ENCODE data around the gene SWSAP1.
"Not testable (repeated sequence)": the region's sequence is repeated elsewhere in the genome, so short reads cannot be mapped to it uniquely, and the experiment has no call there.

The SWSAP1 gene

GRCh38 chr19:11347546-11348039 is 26.9 kb upstream of the SWSAP1 start:
- Histone ChIP-seq H4K12ac (ENCODE audit: low read depth, low read length) (no peak overlapping the region), H3K4ac (ENCODE audit: low read depth, low read length) (no peak overlapping the region), H3K4me1 (ENCODE audit: control insufficient read depth in 1 of 2, insufficient read depth in 2 of 2, low read length in 2 of 2) (peaks cover 6 to 7% of the 10 kb centered on the region in 2 experiments), H2AK5ac (ENCODE audit: low read length) (no peak overlapping the region), H4K91ac (ENCODE audit: low read depth, low read length) (no peak overlapping the region), H4K8ac (ENCODE audit: low read depth, low read length) (no peak overlapping the region), H2BK5ac (ENCODE audit: low read depth, low read length, poor library complexity) (no peak overlapping the region), H3K18ac (ENCODE audit: low read length) (no peak overlapping the region), H3K36me3 (ENCODE audit: control insufficient read depth in 1 of 2, insufficient read depth in 2 of 2, low read length in 2 of 2) (no peaks in the 10 kb centered on the region), H3K23ac (ENCODE audit: low read length) (no peak overlapping the region), H3K27me3 (ENCODE audit: insufficient read depth, low read length) (no peaks in the 10 kb centered on the region), H2AFZ (ENCODE audit: insufficient read depth, low read length, poor library complexity) (no peak overlapping the region), H3K9me3 (ENCODE audit: insufficient read depth, low read depth, low read length) (peaks cover 11% of the 10 kb centered on the region), H3K9ac (ENCODE audit: low read length) (no peak overlapping the region), H3K79me1 (ENCODE audit: low read length) (peaks cover 3% of the 10 kb centered on the region), H2BK120ac (ENCODE audit: insufficient read depth, low read length, poor library complexity) (no peak overlapping the region), H2BK12ac (ENCODE audit: low read length) (no peak overlapping the region), H3K4me2 (ENCODE audit: low read length) (no peak overlapping the region), H3K14ac (ENCODE audit: low read length) (no peak overlapping the region), H3K27ac (ENCODE audit: low read depth, low read length) (no peak overlapping the region), H3K79me2 (ENCODE audit: control insufficient read depth, insufficient read depth, low read length, poor library complexity) (no peaks in the 10 kb centered on the region), H3K4me3 (ENCODE audit: low read depth, low read length) (no peak overlapping the region)
- WGBS (ENCODE audit: extremely low coverage, insufficient coverage, insufficient read length), result no CpG with 5 or more reads among the region's 7 CpGs
- DNase-seq, result no peak

DNA sequence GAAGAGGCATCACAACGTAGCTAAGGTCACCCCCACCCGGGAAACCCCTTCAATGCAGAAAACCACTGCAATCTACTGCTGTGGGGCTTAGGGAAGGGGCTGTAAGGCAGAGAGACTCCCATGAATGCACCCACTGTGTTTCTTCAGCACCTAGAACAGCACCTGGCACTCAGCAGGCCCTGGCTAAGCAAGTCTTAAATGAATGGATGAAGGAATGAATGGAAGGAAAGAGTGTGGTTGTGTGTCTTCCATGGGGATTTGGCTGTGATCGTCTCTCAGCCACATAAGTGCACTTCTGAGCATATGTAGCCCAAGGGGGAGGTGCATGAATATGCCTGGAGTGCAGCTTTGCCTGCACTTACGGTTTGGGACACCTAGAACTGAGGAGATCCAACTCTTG is 25.3 kb upstream of the SWSAP1 start:
- no peak overlapping the region for H3K9ac ChIP-seq (ENCODE audit: low read length)
- no peak for DNase-seq
- no peak overlapping the region for H2AK5ac ChIP-seq (ENCODE audit: low read length)
- no peak overlapping the region for H3K14ac ChIP-seq (ENCODE audit: low read length)
- no peak overlapping the region for H2AFZ ChIP-seq (ENCODE audit: insufficient read depth, low read length, poor library complexity)
- H3K27me3 ChIP-seq (ENCODE audit: insufficient read depth, low read length), result no peaks in the 10 kb centered on the region
- no peak overlapping the region for H2BK12ac ChIP-seq (ENCODE audit: low read length)
- no peak overlapping the region for H4K91ac ChIP-seq (ENCODE audit: low read depth, low read length)
- peaks cover 6 to 7% of the 10 kb centered on the region in 2 experiments for H3K4me1 ChIP-seq (ENCODE audit: control insufficient read depth in 1 of 2, insufficient read depth in 2 of 2, low read length in 2 of 2)
- H3K23ac ChIP-seq (ENCODE audit: low read length), result no peak overlapping the region
- H2BK5ac ChIP-seq (ENCODE audit: low read depth, low read length, poor library complexity), result no peak overlapping the region
- no peak overlapping the region for H4K8ac ChIP-seq (ENCODE audit: low read depth, low read length)
- H3K4ac ChIP-seq (ENCODE audit: low read depth, low read length), result no peak overlapping the region
- H3K4me3 ChIP-seq (ENCODE audit: low read depth, low read length), result no peak overlapping the region
- H3K27ac ChIP-seq (ENCODE audit: low read depth, low read length), result no peak overlapping the region
- H4K12ac ChIP-seq (ENCODE audit: low read depth, low read length), result no peak overlapping the region
- no peaks in the 10 kb centered on the region for H3K36me3 ChIP-seq (ENCODE audit: control insufficient read depth in 1 of 2, insufficient read depth in 2 of 2, low read length in 2 of 2)
- no peaks in the 10 kb centered on the region for H3K79me2 ChIP-seq (ENCODE audit: control insufficient read depth, insufficient read depth, low read length, poor library complexity)
- H3K9me3 ChIP-seq (ENCODE audit: insufficient read depth, low read depth, low read length), result peaks cover 11% of the 10 kb centered on the region
- H3K18ac ChIP-seq (ENCODE audit: low read length), result no peak overlapping the region
- no CpG with 5 or more reads among the region's 4 CpGs for WGBS (ENCODE audit: extremely low coverage, insufficient coverage, insufficient read length)
- no peak overlapping the region for H2BK120ac ChIP-seq (ENCODE audit: insufficient read depth, low read length, poor library complexity)
- H3K4me2 ChIP-seq (ENCODE audit: low read length), result no peak overlapping the region
- H3K79me1 ChIP-seq (ENCODE audit: low read length), result peaks cover 3% of the 10 kb centered on the region

GRCh38 chr19:11354102-11354501 is 20.4 kb upstream of the SWSAP1 start:
- not testable (repeated sequence) for H3K4me2 ChIP-seq (ENCODE audit: low read length); DNase-seq; H3K27ac ChIP-seq (ENCODE audit: low read depth, low read length); H3K23ac ChIP-seq (ENCODE audit: low read length); H3K9ac ChIP-seq (ENCODE audit: low read length); H3K79me2 ChIP-seq (ENCODE audit: control insufficient read depth, insufficient read depth, low read length, poor library complexity); H3K9me3 ChIP-seq (ENCODE audit: insufficient read depth, low read depth, low read length); H3K18ac ChIP-seq (ENCODE audit: low read length); H3K79me1 ChIP-seq (ENCODE audit: low read length); H2AFZ ChIP-seq (ENCODE audit: insufficient read depth, low read length, poor library complexity); H3K14ac ChIP-seq (ENCODE audit: low read length); H3K4ac ChIP-seq (ENCODE audit: low read depth, low read length); H3K36me3 ChIP-seq (ENCODE audit: control insufficient read depth in 1 of 2, insufficient read depth in 2 of 2, low read length in 2 of 2); H2AK5ac ChIP-seq (ENCODE audit: low read length); H3K4me1 ChIP-seq (ENCODE audit: control insufficient read depth in 1 of 2, insufficient read depth in 2 of 2, low read length in 2 of 2); H4K8ac ChIP-seq (ENCODE audit: low read depth, low read length); H4K12ac ChIP-seq (ENCODE audit: low read depth, low read length); H3K4me3 ChIP-seq (ENCODE audit: low read depth, low read length); H4K91ac ChIP-seq (ENCODE audit: low read depth, low read length); H2BK120ac ChIP-seq (ENCODE audit: insufficient read depth, low read length, poor library complexity); H2BK12ac ChIP-seq (ENCODE audit: low read length); H3K27me3 ChIP-seq (ENCODE audit: insufficient read depth, low read length); H2BK5ac ChIP-seq (ENCODE audit: low read depth, low read length, poor library complexity)
- WGBS (ENCODE audit: extremely low coverage, insufficient coverage, insufficient read length), result no CpG with 5 or more reads among the region's 4 CpGs

GRCh38 chr19:11355160-11356073 is 19.0 kb upstream of the SWSAP1 start, which contains the start of gene PLPPR2:
TSS of gene PLPPR2 (plus strand) at chr19:11355432. CDS start at chr19:11357674, 2,242 bp downstream.
- peak; percentile 88 to 93 for DNase-seq
- no peaks in the 10 kb centered on the region for H3K79me2 ChIP-seq (ENCODE audit: control insufficient read depth, insufficient read depth, low read length, poor library complexity)
- H2BK120ac ChIP-seq (ENCODE audit: insufficient read depth, low read length, poor library complexity), result no peak within 1 kb of the TSS
- peak within 1 kb of the TSS; percentile 68 for H4K8ac ChIP-seq (ENCODE audit: low read depth, low read length)
- H2BK5ac ChIP-seq (ENCODE audit: low read depth, low read length, poor library complexity), result no peak within 1 kb of the TSS
- no peaks in the 10 kb centered on the region for H3K27me3 ChIP-seq (ENCODE audit: insufficient read depth, low read length)
- peak within 1 kb of the TSS; percentile 60 for H3K4me2 ChIP-seq (ENCODE audit: low read length)
- no peak within 1 kb of the TSS for H3K4ac ChIP-seq (ENCODE audit: low read depth, low read length)
- H4K12ac ChIP-seq (ENCODE audit: low read depth, low read length), result no peak within 1 kb of the TSS
- H3K9me3 ChIP-seq (ENCODE audit: insufficient read depth, low read depth, low read length), result peaks cover 6% of the 10 kb centered on the region
- H2BK12ac ChIP-seq (ENCODE audit: low read length), result no peak within 1 kb of the TSS
- no peaks in the 10 kb centered on the region for H3K36me3 ChIP-seq (ENCODE audit: control insufficient read depth in 1 of 2, insufficient read depth in 2 of 2, low read length in 2 of 2)
- H3K18ac ChIP-seq (ENCODE audit: low read length), result no peak within 1 kb of the TSS
- no peak within 1 kb of the TSS for H2AFZ ChIP-seq (ENCODE audit: insufficient read depth, low read length, poor library complexity)
- no peak within 1 kb of the TSS for H3K9ac ChIP-seq (ENCODE audit: low read length)
- H3K4me1 ChIP-seq (ENCODE audit: control insufficient read depth in 1 of 2, insufficient read depth in 2 of 2, low read length in 2 of 2), result peaks cover 0 to 6% of the 10 kb centered on the region in 2 experiments
- no peaks in the 10 kb centered on the region for H3K79me1 ChIP-seq (ENCODE audit: low read length)
- H3K4me3 ChIP-seq (ENCODE audit: low read depth, low read length), result peak within 1 kb of the TSS; percentile 44
- no peak within 1 kb of the TSS for H3K23ac ChIP-seq (ENCODE audit: low read length)
- H4K91ac ChIP-seq (ENCODE audit: low read depth, low read length), result no peak within 1 kb of the TSS
- H3K27ac ChIP-seq (ENCODE audit: low read depth, low read length), result no peak within 1 kb of the TSS
- no peak within 1 kb of the TSS for H3K14ac ChIP-seq (ENCODE audit: low read length)
- H2AK5ac ChIP-seq (ENCODE audit: low read length), result no peak within 1 kb of the TSS
- no CpG with 5 or more reads among the region's 62 CpGs for WGBS (ENCODE audit: extremely low coverage, insufficient coverage, insufficient read length)

All from trophoblast cell (in vitro differentiated cells and primary cell).